DND-41 (cell line): ENCODE measurements around the gene DHX58.
A peak's percentile ranks its signal among the peaks of the same experiment; 100 is the strongest.

Source experiments
- ATAC-seq: fragments of 200-7000 bp; cut with Tn5 transposase; 3 replicates; pipeline ENCODE4 v1.9.1; 2021; ENCODE audit warnings: low read depth; ENCODE audit not compliant: insufficient read depth
- DNase-seq: peaks from one replicate; pipeline ENCODE4 v3.0.0-alpha.2; 2020
- H2AFZ ChIP-seq: 2 replicates; pipeline ENCODE4 v1.6.0; 2012; ENCODE audit warnings: low read depth, low read length
- H3K27ac ChIP-seq: 2 replicates; pipeline ENCODE4 v1.5.1; 2012; ENCODE audit warnings: low read length, inconsistent platforms
- H3K27me3 ChIP-seq: fragments of 200-600 bp; sonication (generic); 2 replicates; pipeline ENCODE4 v1.6.0; 2012; ENCODE audit warnings: low read length, mild to moderate bottlenecking, inconsistent platforms; ENCODE audit not compliant: insufficient read depth, poor library complexity
- H3K36me3 ChIP-seq: 2 replicates; pipeline ENCODE4 v1.5.1; 2012; ENCODE audit warnings: low read length, inconsistent platforms; ENCODE audit not compliant: insufficient read depth
- H3K4me1 ChIP-seq: 2 replicates; pipeline ENCODE4 v1.5.1; 2012; ENCODE audit warnings: mild to moderate bottlenecking, low read length; ENCODE audit not compliant: insufficient read depth
- H3K4me2 ChIP-seq: 2 replicates; pipeline ENCODE4 v1.6.0; 2012; ENCODE audit warnings: mild to moderate bottlenecking, moderate library complexity, low read length, inconsistent platforms; ENCODE audit not compliant: insufficient read depth
- H3K4me3 ChIP-seq, 2 experiments: fragments of 200-600 bp in 1 of 2; shearing (Covaris generic) in 1 of 2; 2 replicates each; pipeline ENCODE4 v1.5.1; 2012 to 2016; ENCODE audit warnings: inconsistent platforms in 2 of 2, low read length in 2 of 2, mild to moderate bottlenecking in 2 of 2, low read depth in 1 of 2, moderate library complexity in 1 of 2
- H3K79me2 ChIP-seq: 2 replicates; pipeline ENCODE4 v1.6.0; 2012; ENCODE audit warnings: low read length, inconsistent platforms; ENCODE audit not compliant: insufficient read depth
- H3K9ac ChIP-seq: 2 replicates; pipeline ENCODE4 v1.6.0; 2012; ENCODE audit warnings: low read depth, mild to moderate bottlenecking, inconsistent platforms, low read length, moderate library complexity
- H3K9me3 ChIP-seq: 2 replicates; pipeline ENCODE4 v1.5.1; 2012; ENCODE audit warnings: low read length, moderate library complexity, mild to moderate bottlenecking, inconsistent platforms; ENCODE audit not compliant: insufficient read depth, severe bottlenecking
- H4K20me1 ChIP-seq: 2 replicates; pipeline ENCODE4 v1.6.0; 2012; ENCODE audit warnings: low read length; ENCODE audit not compliant: insufficient read depth
- CTCF ChIP-seq: IDR thresholded peaks from 2 replicates; pipeline ENCODE4 v1.5.1; 2012; ENCODE audit warnings: borderline replicate concordance, low read length, moderate library complexity, mild to moderate bottlenecking; ENCODE audit not compliant: poor library complexity, severe bottlenecking; ENCODE audit errors: extremely low read depth
- EZH2 ChIP-seq: IDR thresholded peaks from 3 replicates; pipeline ENCODE4 v1.6.1; 2012; ENCODE audit warnings: borderline replicate concordance, low read depth, mild to moderate bottlenecking, moderate library complexity, low read length, inconsistent platforms; ENCODE audit not compliant: severe bottlenecking

DHX58 gene

GRCh38 chr17:42122371-42123303, 10.1 kb upstream of the DHX58 start, which contains the start of gene HSPB9:
Gene HSPB9, plus strand, starts transcription at chr17:42122804. Its CDS starts 47 bp downstream, at chr17:42122851.
- ATAC-seq (no peak), DNase-seq (no peak)
- no peaks in the 10 kb centered on the region for H3K27me3 ChIP-seq
- H3K4me3 ChIP-seq: peak within 1 kb of the TSS in 1 of 2 experiments; percentile 74; a peak in 1 of 4 replicates
- H3K9me3 ChIP-seq: no peaks in the 10 kb centered on the region
- H2AFZ ChIP-seq: peak within 1 kb of the TSS; percentile 88
- no peaks in the 10 kb centered on the region for H4K20me1 ChIP-seq
- TF ChIP-seq EZH2: no peak
- H3K4me2 ChIP-seq: peak within 1 kb of the TSS; percentile 97
- H3K36me3 ChIP-seq: peaks cover 58% of the 10 kb centered on the region
- H3K4me1 ChIP-seq: peaks cover 32% of the 10 kb centered on the region
- peak within 1 kb of the TSS; percentile 58 for H3K27ac ChIP-seq
- peaks cover 14% of the 10 kb centered on the region for H3K79me2 ChIP-seq
- H3K9ac ChIP-seq: peak within 1 kb of the TSS; percentile 68

GRCh38 chr17:42120770-42121769, 8.6 kb upstream of the DHX58 start, which contains the start of gene KAT2A:
Gene KAT2A, minus strand, starts transcription at chr17:42121367. Its CDS starts 63 bp downstream, at chr17:42121304.
- ATAC-seq (peak; percentile 93), DNase-seq (peak; percentile 83)
- H3K9ac ChIP-seq: peak within 1 kb of the TSS; percentile 68
- H4K20me1 ChIP-seq: no peaks in the 10 kb centered on the region
- TF ChIP-seq CTCF (no peak), EZH2 (no peak)
- H3K36me3 ChIP-seq: peaks cover 59% of the 10 kb centered on the region
- H3K27ac ChIP-seq: peak within 1 kb of the TSS; percentile 58
- H3K4me3 ChIP-seq: peak within 1 kb of the TSS; percentile 59 to 74; a peak in 3 of 4 replicates
- no peaks in the 10 kb centered on the region for H3K9me3 ChIP-seq
- H3K79me2 ChIP-seq: peaks cover 14% of the 10 kb centered on the region
- H2AFZ ChIP-seq: peak within 1 kb of the TSS; percentile 88
- H3K4me1 ChIP-seq: peaks cover 37% of the 10 kb centered on the region
- H3K27me3 ChIP-seq: no peaks in the 10 kb centered on the region
- peak within 1 kb of the TSS; percentile 97 for H3K4me2 ChIP-seq

- ATAC-seq (peak; percentile 7; the same call in 1 of the 3 replicates), DNase-seq (no peak)
- peak overlapping the region; percentile 58 for H3K27ac ChIP-seq
- peaks cover 59% of the 10 kb centered on the region for H3K36me3 ChIP-seq
- H3K4me2 ChIP-seq: peak overlapping the region; percentile 97
- H3K4me3 ChIP-seq: peak overlapping the region; percentile 59 to 74; a peak in 3 of 4 replicates
- peaks cover 14% of the 10 kb centered on the region for H3K79me2 ChIP-seq
- TF ChIP-seq CTCF (no peak), EZH2 (no peak)
- H3K9ac ChIP-seq: peak overlapping the region; percentile 68
- no peaks in the 10 kb centered on the region for H3K27me3 ChIP-seq
- H3K9me3 ChIP-seq: no peaks in the 10 kb centered on the region
- H2AFZ ChIP-seq: peak overlapping the region; percentile 61
- no peaks in the 10 kb centered on the region for H4K20me1 ChIP-seq
- H3K4me1 ChIP-seq: peaks cover 39% of the 10 kb centered on the region
Measured at GRCh38 chr17:42120161-42120769, 7.8 kb upstream of the DHX58 start.
